GM18502 (cell line): ENCODE results near the gene C6orf120.

Source experiments
- ATAC-seq: cut with Tn5 transposase; IDR thresholded peaks from one replicate; pipeline ENCODE4 v1.9.1; 2021; ENCODE audit warnings: mild to moderate bottlenecking; ENCODE audit not compliant: unreplicated experiment, poor library complexity

The C6orf120 gene

GRCh38 chr6:169723991-169724493, 22.1 kb downstream of the C6orf120 start:
- peak; percentile 42 for ATAC-seq

GRCh38 chr6:169724494-169725124, 22.7 kb downstream of the C6orf120 start, which contains the start of gene PHF10:
Gene PHF10 (minus strand): TSS chr6:169724500. CDS start chr6:169723931, 569 bp downstream.
- ATAC-seq, result peak; percentile 45

- ATAC-seq, result peak; percentile 15
Observed at GRCh38 chr6:169725125-169726048, 23.5 kb downstream of the C6orf120 start.

GRCh38 chr6:169726049-169726400, 24.1 kb downstream of the C6orf120 start:
- no peak for ATAC-seq

GRCh38 chr6:169726963-169727362, 25.0 kb downstream of the C6orf120 start:
- no peak for ATAC-seq

- ATAC-seq, result no peak
Observed at GRCh38 chr6:169729961-169730360, 28.0 kb downstream of the C6orf120 start.

- ATAC-seq, result no peak
Observed at GRCh38 chr6:169738204-169738975, 36.5 kb downstream of the C6orf120 start.

- ATAC-seq, result no peak
Observed at GRCh38 chr6:169738976-169739529, 37.1 kb downstream of the C6orf120 start.

GRCh38 chr6:169741344-169741743, 39.4 kb downstream of the C6orf120 start:
- ATAC-seq, result no peak

- ATAC-seq, result no peak
Observed at GRCh38 chr6:169745405-169745804, 43.5 kb downstream of the C6orf120 start.

- no peak for ATAC-seq
Observed at GRCh38 chr6:169746556-169746955, 44.6 kb downstream of the C6orf120 start.

- peak; percentile 96 for ATAC-seq
Observed at GRCh38 chr6:169751242-169752073, 49.5 kb downstream of the C6orf120 start, which contains the start of the genes DYNLT2 and ERMARD. Gene DYNLT2 (minus strand): TSS chr6:169751572. CDS start chr6:169751458, 114 bp downstream. Gene ERMARD (plus strand): TSS chr6:169751622. CDS start chr6:169751658, 36 bp downstream.

- ATAC-seq, result no peak
Observed at GRCh38 chr6:169752074-169752623, 50.2 kb downstream of the C6orf120 start.
